ENCODE measurements around the gene ANAPC10.

GRCh38 chr4:145034727-145035211, 63.2 kb downstream of the ANAPC10 start:
- no peak for TF ChIP-seq CTCF (IDR thresholded peaks at IDR 0.05)
- no peak for TF ChIP-seq EP300 (IDR thresholded peaks at IDR 0.05)
- TF ChIP-seq POLR2A (IDR thresholded peaks at IDR 0.05), result no peak
- TF ChIP-seq POLR2AphosphoS5 (IDR thresholded peaks at IDR 0.05), result no peak

Data from gastroesophageal sphincter (tissue), 3 donors.